Measurements from ENCODE around the gene FBLN7.
A peak's percentile ranks its signal among the peaks of the same experiment; 100 is the strongest.

The FBLN7 gene

DNA sequence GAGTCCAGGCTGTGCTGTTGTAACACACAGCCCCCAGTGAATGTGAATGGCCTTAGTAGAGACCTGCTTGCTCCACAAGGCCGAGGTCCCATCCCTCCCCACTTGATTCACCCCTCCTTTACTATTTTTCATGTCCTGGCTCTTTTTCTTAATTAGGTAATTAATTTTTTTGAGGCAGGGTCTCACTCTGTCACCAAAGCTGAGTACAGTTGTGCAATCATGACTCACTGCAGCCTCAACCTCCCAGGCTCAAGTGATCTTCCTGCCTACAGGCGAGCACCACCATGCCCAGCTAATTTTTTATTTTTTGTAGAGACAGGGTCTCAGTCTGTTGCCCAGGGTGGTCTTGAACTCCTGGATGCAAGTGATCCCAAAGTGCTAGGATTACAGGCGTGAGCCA is 19.3 kb downstream of the FBLN7 start:
- no peak for DNase-seq (ENCODE audit: low read depth)

DNA sequence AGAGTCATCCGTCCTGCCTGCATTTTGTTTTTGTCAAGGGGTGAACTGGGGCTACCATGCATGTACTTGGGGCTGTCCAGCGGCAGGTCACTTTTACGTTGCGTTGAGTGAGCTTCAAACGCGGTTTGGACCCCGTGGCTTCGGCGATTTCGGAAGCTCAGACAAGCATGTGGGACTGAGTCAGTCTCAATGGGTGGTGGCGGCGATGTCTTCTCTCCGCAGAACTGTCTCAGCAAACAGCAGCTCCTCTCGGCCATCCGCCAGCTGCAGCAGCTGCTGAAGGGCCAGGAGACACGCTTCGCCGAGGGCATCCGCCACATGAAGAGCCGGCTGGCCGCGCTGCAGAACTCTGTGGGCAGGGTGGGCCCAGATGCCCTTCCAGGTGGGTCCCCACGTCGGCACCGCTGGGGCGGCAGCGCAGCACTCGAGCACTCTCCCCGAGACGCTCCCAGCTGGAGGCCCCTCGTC is 21.3 kb downstream of the FBLN7 start:
- no peak for DNase-seq (ENCODE audit: low read depth)

DNA sequence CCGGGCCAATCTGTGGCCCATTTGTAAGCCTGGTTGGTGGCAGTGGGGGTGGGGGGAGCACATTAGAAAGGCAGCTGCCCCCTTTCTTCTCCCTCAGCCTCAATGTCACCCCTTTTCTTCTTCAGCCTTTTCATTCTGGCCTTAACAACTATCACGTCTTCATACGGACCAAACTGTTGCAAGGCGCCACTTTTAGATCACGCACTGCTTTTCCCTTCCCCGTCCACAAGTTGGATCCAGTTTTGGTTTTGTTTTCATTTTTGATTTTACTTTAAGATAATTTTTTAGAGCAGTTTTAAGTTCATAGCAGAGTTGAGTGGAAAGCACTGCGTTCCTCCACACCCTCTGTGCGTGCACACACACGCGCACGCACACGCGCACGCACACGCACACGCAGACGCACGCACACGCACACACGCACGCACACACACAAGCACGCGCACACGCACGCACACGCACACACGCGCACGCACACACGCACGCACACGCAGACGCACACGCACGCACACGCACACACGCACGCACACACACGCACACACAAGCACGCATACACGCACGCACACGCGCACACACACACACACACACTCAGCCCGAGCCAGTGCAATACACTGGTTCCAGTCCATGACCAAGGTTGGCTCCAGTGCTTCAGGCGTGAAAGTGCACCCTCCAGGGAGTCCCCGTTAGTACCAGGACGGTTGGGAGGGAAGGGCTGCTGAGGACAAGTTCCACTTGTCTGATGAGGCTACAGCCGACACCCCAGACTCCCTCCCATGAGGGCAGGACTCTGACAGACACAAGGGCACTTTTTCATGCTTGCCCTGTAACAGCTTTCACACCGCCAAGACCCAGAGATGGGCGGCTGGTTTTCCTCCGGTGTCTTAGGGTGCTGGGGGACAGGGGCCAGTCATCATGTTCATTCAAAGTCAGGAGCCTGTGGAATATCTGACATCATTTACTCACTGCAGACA is 22.4 kb downstream of the FBLN7 start:
- DNase-seq (ENCODE audit: low read depth) = no peak

DNA sequence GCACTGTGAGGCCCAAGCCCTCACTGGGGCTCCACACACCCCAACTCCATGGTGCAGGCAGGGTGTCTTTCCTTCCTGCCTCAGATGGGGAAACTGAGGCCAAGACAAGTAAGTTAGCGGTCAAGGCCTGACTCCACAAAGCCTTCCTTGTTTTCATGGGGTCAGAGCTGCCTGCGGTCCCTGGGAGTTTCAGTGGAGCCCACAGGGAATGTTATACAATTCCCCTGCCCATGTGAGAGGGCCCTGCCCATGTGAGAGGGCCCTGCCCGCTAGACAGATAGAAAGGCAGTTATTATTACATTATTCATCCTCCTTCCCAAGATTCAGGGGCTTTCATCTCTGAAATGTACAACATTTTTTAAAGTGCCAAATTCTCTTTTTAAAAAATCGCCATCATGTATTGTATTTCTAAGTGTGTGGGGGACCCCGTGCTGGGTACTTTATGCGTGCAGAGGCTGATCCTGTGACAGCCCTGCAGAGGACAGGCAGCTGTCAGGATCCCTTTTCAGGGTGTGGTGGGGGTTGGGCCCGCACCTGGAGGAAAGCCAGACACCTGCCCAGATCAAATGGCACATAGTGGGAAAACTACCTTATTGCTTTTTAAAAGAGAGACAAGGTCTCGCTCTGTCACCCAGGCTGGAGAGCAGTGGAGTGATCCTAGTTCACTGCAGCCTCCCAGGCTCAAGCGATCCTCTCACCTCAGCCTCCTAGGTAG is 23.4 kb downstream of the FBLN7 start:
- no peak for DNase-seq (ENCODE audit: low read depth)

DNA sequence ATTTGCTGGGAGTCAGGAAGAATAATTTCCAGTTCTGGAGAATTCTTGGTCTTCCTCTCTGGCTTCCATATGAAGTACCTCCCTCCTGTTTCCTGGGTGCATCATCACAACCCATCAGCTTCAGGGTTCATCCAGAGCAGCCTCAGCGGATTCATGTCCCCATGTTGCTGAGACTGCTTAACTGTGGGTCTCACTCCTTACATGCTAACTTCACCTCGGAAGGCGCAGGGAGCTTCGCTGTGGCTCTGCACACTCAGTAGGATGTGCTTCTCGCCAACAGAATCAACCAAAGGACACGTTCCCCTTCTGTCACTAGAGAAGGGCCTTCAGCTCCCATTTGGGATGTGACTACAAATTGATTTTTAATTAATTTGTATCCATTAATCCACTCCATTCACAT is 24.2 kb downstream of the FBLN7 start:
- no peak for DNase-seq (ENCODE audit: low read depth)

DNA sequence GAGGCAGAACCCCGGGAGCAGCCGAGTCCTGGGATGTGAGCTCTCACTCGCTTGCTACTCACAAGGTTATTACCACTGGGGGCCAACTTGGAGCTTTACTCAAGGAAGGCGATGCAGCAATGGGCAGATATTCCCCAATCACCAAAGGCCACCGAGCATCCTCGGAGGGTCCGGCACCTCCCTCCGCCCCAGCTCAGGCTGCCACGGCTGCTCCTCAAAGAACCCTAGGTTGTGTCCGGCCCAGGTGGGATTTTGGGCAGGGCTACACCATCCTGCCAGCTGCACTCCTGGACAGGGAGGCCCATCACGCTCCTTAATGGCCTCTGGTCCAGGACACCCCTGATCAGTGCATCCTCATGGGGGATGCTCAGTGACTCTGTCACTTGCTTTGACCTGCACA is 24.8 kb downstream of the FBLN7 start:
- DNase-seq (ENCODE audit: low read depth) = no peak

DNA sequence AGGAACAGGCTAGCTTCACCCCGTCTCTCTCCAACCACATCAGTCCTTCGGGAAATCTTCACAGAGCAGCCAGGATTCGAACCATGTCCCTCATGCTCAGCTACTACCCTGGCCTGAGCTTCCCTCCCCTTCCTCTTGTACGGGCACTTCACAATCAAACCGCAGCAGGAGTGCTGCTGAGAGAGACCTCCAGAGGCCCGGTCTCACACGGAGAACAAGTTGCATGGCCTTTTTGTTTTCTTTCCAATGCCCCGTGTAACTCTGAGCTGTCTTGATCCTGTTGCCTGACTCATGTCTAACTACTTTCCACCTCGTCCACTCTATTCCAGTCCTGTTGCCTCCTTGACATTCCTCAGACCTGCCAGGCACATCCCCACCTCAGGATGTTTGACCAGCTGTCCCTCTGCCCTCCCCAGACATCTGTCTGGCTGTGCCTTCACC is 25.4 kb downstream of the FBLN7 start:
- DNase-seq (ENCODE audit: low read depth) = no peak

DNA sequence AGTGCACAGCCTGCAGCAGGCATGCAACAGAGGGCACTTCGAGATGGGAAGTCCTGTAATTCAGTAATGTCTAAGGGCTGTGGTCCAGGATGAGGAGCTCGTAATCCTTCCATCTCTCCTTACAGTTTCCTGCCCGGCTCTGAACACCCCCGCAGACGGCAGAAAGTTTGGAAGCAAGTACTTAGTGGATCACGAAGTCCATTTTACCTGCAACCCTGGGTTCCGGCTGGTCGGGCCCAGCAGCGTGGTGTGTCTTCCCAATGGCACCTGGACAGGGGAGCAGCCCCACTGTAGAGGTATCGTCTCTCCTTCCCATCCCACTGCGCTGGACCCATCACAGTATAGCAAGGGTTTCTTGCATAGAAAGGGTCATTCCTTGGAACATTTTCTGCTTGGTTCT is 26.7 kb downstream of the FBLN7 start:
- no peak for DNase-seq (ENCODE audit: low read depth)

DNA sequence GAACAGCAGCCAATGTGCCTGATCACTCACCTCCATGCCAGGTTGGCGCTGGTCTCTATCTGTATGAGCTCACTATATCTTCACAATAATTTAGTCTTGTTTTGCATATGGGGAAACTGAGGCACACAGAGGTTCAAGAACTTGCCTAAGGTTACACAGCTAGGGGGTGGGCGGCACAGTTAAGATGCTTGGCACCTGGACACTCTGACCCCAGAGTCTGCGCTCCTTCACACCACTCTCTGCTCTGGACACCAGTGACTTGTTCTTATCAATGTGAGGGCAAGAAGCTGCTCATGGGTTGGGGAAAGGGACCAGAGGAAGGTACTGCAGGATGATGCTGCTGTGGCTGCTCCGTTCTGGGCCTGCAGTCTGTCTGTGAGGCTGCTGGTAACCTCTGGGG is 27.1 kb downstream of the FBLN7 start:
- DNase-seq (ENCODE audit: low read depth) = no peak

DNA sequence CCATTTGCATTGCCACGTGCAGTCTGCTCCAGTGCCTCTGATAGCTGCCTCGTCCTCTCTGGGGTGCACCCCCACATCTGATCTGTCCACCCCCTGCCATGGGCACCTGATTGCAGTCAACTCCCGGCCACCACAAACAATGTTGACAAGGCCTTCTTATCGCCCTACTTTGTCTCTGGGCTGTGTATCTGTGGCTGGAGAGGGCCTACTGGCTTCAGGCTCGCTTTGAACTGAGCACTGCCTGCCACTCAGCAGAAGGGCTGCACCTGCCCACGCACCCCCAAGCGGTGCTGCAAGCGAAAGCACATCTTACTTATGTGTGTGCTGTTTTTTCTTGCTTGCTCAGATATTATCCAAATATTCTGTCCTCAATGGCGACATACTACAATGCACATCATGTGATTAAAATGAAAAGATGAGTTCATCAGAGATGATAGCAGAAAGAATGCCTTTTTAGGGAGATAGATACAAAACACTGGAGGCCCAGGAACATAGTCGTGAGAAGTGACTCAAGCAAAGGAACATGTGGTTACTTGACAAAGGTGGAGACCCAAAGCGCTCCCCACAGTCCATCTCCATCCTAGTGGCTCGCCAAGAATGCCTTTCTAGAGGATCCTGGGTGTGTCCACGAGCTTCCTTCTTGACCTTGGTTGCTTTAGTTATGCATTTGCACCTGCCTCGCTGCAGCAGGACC is 28.8 kb downstream of the FBLN7 start:
- no peak for DNase-seq (ENCODE audit: low read depth)

DNA sequence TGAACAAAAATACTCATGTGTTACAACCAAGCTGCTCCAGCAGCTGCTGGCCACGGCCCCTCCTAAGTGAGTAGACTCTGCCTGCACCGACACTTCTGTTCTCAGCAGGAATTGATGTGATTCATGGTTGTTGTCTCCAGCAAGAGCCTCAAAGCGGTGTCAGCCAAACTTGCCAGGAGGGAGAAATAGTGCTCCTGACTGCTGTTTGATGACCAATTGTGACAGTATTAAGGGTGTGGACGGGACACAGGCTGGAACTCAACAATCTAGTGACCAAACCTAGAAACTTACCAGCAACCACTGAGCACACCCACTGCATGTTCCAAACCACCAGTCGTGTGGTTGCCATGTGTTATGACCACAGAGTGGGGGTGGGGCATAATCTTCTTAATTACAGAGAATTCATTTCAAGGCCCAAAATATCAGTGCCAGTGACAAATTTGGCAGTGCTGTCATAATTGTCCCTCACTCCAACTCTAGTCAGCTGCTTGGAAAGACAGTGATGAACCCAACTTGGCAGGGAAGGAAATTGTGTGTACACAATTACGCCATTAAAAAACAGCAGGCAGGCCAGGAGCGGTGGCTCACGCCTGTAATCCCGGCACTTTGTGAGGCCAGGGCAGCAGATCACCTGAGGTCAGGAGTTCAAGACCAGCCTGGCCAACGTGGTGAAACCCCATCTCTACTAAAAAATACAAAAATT is 30.4 kb downstream of the FBLN7 start:
- DNase-seq (ENCODE audit: low read depth) = no peak

DNA sequence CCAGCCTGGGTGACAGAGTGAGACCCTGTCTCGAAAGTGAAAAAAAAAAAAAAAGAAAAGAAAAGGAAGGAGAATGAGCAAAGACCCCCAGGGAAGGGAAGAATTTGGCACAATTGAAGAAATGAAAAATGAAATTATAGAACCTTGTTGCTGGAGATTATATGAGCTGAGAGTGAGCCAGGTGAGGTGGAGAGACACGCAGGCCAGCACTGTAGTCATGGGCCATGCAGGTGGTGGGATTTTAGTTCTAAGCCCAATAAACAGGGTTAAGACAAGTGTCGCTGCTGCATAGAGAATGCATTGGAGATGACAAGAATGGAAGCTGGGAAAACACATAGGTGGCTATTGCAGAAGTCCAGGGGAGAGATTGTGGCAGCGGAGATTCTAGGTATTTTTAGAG is 32.3 kb downstream of the FBLN7 start:
- no peak for DNase-seq (ENCODE audit: low read depth)

DNA sequence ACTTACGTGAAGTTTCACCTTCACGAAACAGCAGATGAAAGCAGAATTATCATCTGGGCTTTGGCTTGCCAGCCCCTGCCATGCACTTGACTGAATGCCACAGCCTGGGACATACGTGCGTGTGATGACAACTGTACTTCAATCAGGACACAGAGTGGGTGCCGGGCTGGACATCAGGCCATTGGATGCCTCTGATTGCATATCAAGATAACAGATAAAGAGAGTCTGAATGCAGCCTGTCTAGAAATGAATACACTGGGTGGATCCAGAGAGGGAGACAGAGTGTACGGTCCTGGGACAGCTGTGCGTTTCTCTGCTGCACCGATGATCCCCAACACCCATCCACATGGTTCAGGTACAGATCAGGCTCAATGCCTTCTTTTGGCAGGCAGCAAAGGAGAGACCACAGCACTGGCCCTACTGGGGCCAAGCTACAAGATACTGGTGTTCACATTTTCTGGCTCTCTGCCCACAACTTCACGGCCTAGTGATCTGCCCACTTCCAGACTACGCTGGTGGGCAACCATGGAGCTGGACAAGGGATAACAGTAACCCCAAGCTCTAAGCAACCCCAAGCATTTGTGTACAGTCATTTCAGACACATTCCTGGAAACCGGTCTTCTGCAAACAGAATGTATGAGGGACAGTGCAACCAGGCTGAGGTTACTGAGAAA is 35.6 kb downstream of the FBLN7 start:
- no peak for DNase-seq (ENCODE audit: low read depth)

DNA sequence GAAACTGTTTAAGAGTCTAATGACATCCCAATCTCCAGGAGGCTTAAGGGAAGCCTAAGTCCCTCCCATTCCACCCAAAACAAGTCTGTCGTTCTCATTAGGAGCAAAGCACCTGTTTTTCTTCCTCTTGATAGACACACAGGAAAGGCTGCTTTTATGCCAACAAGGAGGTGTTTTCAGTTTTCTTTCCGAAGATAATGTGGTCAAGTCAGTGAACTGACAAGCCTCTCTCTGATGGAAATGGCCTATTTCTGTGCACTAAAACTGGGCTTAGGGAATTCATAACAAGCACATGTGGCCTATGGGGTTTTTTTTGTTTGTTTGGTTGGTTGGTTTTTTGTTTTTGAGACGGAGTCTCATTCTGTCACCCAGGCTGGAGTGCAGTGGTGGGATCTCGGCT is 36.2 kb downstream of the FBLN7 start:
- no peak for DNase-seq (ENCODE audit: low read depth)

DNA sequence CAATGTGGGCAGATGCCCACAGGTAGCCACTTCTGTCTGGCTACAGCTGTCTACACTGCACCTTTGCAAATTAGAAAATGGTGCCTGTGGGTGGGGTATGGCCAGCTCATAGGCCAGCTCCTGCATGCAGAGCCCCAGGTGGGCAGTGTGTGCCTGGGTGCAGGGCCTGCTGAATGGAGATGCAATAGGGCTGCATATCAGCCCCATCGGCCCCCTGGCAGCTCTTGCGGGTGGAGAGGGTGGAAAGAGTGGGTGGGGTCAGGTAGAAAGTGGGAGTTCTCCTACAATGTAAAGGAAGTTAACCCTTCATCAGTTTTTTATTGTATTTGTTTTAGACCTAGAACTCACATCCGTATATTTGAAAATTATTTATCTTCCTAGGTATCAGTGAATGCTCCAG is 37.1 kb downstream of the FBLN7 start:
- DNase-seq (ENCODE audit: low read depth) = no peak

DNA sequence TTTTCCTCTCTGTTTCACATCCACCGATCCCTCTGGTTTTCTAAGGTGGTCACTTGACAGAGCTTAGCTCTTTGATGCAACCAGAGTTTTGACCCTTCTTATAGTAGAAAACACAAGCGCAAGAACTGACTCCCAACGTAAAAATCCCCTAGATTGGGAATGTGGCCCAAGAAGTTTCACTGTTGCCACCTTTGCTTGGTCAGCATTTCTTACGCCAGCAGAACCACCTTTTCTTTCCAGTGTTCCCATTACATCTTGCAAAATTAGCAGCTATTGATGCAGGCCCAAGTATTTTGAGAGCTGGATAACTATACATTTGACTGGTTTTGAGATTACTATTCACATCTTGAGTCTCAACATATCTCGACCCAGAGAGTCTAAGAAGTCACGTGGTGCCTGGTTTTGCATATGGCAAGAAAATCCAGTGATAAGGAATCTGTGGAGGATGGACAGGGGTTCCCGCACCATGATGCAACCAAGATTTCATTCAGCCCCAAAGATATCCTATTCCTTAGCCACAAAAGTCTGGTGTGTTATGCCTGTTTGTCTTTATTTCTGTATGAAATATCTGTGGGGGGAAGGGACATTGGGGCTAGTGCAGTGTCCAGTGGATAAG is 37.9 kb downstream of the FBLN7 start:
- DNase-seq (ENCODE audit: low read depth) = no peak

DNA sequence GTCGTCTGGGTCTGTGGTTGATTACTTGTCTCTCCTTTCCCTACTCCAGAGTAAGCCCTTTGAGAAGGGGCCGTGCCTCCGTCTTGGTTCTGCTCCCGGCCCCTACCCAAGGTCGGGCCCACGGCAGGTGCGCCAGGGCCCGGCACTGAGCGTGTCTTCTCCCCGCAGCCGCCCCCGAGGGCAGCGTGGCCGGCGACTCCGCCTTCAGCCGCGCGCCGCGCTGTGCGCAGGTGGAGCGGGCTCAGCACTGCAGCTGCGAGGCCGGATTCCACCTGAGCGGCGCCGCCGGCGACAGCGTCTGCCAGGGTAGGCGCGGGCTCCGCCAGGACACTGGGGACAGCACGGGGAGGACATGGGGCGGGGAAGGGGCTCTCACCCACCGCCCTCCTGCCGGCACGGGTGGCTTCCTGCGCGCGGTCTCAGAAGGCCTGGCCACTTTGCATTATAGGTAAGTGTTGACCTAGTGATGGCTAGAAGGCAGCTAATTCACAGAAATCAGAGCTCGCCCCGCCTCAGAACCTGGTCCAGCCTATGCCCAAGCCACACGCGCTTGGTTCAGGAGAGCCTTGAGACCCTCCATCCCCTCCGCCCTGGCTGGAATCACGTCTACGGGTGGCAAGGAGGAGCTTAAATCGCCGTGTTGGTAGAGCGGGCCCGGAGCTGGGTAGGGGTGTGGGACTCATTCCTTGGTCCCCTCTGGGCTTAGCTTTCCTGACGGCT is 43.5 kb downstream of the FBLN7 start:
- no peak for DNase-seq (ENCODE audit: low read depth)

DNA sequence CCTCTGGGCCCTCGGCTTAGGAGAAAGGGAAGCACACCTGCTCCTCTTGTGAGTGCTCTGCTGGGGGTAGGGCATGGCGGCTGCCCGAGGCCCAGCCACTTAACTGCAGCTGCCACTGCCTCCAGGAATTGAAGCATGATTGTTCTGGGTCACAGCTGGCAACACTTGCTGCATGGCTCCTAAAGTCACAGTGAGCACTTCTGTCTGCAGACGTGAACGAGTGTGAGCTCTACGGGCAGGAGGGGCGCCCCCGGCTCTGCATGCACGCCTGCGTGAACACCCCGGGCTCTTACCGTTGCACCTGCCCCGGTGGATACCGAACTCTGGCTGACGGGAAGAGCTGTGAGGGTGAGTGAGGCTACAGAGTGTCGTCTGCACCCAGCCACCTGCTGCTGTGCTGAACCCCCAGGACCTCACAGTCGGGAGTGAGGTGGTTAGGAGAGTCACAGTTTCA is 44.4 kb downstream of the FBLN7 start:
- DNase-seq (ENCODE audit: low read depth) = no peak

DNA sequence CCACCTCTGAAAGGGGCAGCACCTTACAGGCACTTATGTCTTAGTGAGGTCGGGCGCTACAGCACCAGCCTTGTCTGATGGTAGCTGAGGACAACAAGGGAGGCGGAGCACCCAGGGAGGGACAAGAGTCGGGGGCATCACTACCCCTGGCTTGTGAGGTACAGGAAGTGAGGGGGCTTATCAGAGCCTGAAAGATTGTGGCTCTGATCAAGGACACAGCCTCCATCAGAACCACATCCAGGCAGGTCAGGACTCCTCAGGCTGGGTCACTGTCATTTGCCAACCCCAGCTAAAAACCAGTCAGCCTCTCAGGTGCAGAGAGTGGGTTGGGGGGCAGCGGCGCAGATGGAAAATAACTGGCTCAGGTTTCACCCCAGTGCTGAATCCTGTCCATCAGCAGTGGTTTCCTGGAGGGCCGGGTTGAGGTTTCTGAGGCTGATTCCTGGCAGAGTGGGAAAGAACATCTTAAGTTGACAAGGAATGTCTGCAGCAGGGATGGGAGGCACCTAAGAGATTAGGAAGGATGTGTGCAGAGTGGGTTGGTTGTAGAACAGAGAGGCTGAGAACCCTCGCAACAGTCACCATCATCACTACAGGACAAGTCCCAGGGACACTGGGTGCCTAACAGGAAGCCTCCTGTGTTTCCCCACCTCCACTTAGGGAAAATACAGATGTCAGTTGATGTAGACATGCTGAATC is 45.3 kb downstream of the FBLN7 start:
- DNase-seq (ENCODE audit: low read depth) = peak; percentile 25

DNA sequence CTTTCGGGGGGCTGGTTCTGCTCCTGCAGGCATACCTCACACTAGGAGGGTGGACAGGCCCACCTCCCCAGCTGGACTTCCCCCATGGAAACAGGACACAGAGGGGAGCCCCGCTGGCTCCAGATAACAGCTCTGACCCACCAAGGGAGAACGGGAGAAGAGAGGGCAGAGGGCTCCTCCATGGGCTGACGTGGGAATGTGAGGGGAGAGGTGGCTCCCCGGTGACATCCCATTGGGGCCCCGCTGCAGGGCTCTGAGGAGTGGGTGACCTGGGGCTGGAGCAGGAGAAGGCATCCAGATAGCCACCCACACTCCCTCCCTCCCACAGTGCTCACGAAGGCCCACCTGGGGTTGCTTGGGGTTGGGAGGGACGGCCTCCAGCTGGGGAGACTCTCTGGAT is 45.9 kb downstream of the FBLN7 start:
- no peak for DNase-seq (ENCODE audit: low read depth)
